ENCODE data around the gene ELF2.
A peak's percentile ranks its signal among the peaks of the same experiment; 100 is the strongest.
"Not testable (repeated sequence)": the region's sequence is repeated elsewhere in the genome, so short reads cannot be mapped to it uniquely, and the experiment has no call there.

The ELF2 gene

DNA sequence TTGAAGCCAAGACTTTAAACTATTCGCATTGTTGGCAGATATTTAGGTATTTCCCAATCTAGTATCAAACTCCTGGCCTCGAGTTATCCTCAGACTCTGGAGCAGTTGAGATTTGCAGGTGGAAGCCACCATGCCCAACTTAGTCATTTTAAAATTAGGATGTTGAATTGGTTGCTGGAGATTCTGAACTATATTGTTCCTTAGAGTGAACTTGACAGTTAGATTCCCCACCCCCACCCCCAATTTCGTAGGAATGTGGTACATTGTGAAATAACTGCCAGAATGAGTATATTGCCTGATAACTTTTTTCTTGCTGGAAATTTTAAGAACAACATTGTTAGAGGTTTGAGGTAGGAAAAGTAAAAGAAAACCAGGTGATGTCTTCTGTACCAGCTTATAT lies 159.2 kb downstream of the ELF2 start:
- DNase-seq (ENCODE audit: low read depth): no peak
- TF ChIP-seq, protein P1, sequence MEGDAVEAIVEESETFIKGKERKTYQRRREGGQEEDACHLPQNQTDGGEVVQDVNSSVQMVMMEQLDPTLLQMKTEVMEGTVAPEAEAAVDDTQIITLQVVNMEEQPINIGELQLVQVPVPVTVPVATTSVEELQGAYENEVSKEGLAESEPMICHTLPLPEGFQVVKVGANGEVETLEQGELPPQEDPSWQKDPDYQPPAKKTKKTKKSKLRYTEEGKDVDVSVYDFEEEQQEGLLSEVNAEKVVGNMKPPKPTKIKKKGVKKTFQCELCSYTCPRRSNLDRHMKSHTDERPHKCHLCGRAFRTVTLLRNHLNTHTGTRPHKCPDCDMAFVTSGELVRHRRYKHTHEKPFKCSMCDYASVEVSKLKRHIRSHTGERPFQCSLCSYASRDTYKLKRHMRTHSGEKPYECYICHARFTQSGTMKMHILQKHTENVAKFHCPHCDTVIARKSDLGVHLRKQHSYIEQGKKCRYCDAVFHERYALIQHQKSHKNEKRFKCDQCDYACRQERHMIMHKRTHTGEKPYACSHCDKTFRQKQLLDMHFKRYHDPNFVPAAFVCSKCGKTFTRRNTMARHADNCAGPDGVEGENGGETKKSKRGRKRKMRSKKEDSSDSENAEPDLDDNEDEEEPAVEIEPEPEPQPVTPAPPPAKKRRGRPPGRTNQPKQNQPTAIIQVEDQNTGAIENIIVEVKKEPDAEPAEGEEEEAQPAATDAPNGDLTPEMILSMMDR (IDR thresholded peaks at IDR 0.05; ENCODE audit: control insufficient read depth, extremely low read depth, insufficient read depth): no peak
- H3K4me3 ChIP-seq (ENCODE audit: low read depth, low read length): no peak overlapping the region

DNA sequence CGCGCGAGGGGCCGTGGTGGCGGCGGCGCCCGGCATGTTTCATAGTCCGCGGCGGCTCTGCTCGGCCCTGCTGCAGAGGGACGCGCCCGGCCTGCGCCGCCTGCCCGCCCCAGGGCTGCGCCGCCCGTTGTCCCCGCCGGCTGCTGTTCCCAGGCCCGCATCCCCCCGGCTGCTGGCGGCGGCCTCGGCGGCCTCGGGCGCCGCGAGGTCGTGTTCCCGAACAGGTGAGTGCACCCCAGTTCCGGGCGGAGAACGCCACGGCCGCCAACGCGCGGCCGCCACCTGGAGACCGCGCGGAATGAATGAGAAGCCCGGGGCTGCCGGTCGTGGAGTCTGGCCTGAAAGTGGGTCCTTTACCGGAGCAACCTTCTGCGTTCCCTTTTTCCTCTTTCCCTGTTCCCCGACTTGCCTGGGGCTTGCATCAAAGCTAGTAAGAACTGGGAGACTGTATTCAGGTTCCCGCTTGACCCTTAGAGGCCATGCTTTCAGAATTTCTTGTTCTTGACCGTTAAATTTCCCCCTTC lies 161.0 kb downstream of the ELF2 start:
- TF ChIP-seq, protein P1 (IDR thresholded peaks at IDR 0.05; ENCODE audit: control insufficient read depth, extremely low read depth, insufficient read depth): no peak
- H3K4me3 ChIP-seq (ENCODE audit: low read depth, low read length): peak overlapping the region; percentile 86
- DNase-seq (ENCODE audit: low read depth): no peak

DNA sequence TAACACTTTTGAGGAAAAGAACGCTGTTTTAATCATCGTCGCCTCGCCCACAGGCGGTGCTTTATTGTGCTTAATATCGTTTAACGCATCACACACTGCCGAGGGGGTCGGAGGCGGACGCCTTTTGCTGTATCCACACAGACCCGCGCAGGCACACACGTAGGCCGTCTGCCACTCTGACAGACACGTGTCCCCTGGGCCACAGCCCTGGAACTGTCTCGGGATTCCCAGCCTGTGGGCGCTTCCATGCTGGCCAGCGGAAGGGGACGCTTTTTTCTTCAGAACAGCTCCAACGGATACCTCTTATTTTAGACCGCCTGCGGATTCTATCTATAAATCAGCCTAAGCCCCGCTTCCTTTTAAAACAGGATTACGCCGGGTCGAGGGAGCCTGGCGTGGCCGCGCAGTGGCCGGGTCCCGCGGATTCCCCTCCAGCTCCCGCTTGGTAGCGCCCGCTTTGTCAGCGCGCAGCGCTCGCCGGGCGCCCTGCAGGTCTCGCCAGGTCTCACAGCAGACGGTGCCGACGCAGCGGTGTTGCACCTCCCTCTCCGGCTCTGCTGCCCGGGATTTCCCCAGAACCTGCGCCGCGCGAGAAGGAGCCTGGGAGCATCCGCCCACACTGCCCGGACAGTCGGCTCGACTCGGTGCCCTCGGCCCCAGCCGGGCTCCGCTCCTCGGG lies 161.6 kb downstream of the ELF2 start, which contains the start of gene NOCT:
Gene NOCT (plus strand): TSS at position 513 of the 679 bp plus-strand sequence. CDS start 201 bp downstream, outside the sequence.
- peak; percentile 82 for DNase-seq (ENCODE audit: low read depth)
- H3K4me3 ChIP-seq (ENCODE audit: low read depth, low read length): peak within 1 kb of the TSS; percentile 86
- TF ChIP-seq, protein P1 (IDR thresholded peaks at IDR 0.05; ENCODE audit: control insufficient read depth, extremely low read depth, insufficient read depth): no peak

DNA sequence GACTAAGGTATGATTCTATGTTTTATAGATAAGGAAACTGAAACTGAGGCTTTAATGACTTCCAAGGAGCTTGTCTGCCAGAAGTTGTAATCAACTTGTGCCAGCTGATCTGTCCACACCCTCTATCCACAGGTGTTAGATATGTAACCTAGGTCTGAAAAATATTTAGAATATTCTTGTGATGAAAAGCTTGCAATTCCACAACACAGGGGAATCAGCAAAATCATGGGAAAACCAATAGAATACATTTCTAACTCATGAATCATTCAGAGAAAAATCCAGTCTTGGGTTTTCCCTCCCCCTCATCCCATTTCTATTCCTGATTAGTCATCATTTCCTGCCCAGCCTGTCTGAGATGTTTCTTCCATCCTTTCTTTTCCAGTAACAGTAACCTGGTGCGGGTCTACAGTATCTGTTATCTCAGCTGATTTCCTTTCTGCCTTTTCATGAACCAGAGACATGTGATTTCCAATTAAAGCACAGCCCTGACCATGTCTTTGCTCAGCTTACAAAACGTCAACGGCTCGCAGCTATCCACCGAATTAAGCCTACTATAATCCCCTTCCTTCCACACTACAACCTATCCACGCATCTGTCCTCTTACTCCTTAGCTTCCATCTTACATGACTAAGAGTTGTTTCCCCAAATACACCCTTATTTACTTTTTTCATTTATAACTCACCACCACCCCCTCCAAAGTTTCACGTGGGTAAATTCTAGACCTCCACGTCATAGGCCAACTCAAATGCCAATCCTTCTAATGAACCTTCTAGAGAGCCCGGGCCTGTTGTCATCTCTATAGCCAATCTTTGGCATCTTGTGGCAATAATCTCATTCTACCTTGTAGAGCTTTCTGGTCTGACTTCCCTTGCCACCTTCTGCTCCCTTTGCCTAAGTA lies 162.4 kb downstream of the ELF2 start:
- TF ChIP-seq, protein P1 (IDR thresholded peaks at IDR 0.05; ENCODE audit: control insufficient read depth, extremely low read depth, insufficient read depth): no peak
- no peak for DNase-seq (ENCODE audit: low read depth)
- H3K4me3 ChIP-seq (ENCODE audit: low read depth, low read length): peak overlapping the region; percentile 86

DNA sequence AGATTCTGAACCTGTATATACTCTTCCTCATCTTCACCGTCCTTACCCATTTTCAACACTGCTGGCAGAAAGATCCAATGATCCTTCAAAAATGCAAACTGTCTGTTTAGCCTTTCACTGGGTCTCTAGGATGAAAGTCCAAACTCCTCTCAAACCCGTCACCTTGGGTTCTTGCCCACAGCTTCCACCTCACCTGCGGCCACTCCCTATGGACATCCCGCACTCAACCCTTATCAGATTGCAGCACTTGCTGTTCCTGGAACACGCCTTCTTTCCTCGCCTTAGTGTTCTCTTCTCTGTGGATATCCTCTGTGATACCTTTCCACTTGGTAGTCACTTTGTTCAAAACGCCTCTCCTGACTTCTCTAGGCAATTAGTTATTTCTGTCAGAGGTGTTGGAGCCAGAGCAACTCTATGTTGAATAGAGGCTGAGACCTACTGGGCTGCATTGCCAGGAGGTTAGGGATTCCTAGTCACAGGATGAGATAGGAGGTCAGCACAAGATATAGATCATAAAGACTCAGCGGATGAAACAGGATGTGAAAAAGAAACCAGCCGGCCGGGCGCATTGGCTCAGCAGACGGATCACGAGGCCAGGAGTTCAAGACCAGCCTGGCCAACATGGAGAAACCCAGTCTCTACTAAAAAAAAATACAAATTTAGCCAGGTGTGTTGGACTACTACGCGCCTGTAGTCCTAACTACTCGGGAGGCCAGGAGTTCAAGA lies 165.6 kb downstream of the ELF2 start:
- TF ChIP-seq, protein P1 (IDR thresholded peaks at IDR 0.05; ENCODE audit: control insufficient read depth, extremely low read depth, insufficient read depth): no peak
- no peak for DNase-seq (ENCODE audit: low read depth)
- no peak overlapping the region for H3K4me3 ChIP-seq (ENCODE audit: low read depth, low read length)

DNA sequence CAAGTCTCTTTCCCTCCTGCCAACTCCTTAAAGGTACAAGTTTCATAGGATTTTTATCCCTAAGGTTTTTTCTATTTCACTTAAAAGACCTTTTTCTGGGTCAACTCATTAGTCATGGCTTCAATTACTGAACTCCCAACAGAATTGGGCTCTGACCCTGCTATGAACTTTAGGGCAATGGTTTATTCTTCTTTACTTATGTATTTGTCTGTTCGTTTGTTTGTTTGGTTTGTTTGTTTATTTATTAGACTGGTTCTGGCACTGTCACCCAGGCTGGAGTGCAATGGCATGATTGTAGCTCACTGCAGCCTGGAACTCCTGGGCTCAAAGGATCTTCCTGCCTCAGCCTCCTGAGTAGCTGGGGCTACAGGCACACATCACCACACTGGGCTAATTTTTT lies 167.3 kb downstream of the ELF2 start:
- no peak for DNase-seq (ENCODE audit: low read depth)
- H3K4me3 ChIP-seq (ENCODE audit: low read depth, low read length): no peak overlapping the region
- TF ChIP-seq, protein P1 (IDR thresholded peaks at IDR 0.05; ENCODE audit: control insufficient read depth, extremely low read depth, insufficient read depth): no peak

DNA sequence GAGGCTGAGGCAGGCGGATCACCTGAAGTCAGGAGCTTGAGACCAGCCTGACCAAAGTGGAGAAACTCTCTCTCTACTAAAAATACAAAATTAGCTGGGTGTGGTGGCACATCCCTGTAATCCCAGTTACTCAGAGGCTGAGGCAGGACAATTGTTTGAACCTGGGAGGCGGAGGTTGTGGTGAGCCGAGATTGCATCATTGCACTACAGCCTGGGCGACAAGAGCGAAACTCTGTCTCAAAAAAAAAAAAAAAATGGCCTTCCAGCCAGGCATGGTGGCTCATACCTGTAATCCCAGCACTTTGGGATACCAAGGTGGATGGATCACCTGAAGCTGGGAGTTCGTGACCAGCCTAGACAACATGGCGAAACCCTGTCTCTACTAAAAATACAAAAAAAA lies 168.7 kb downstream of the ELF2 start:
- DNase-seq (ENCODE audit: low read depth); H3K4me3 ChIP-seq (ENCODE audit: low read depth, low read length): not testable (repeated sequence)

All from LNCaP clone FGC (cell line).